Coronary artery (tissue), 2 donors: Measurements from ENCODE around the gene MADCAM1.

Experiments used
- DNase-seq: peaks from one replicate; pipeline ENCODE4 v3.0.0-alpha.2; 2017; ENCODE audit warnings: low spot score
- H3K27ac ChIP-seq, 2 donors: fragments of 200-600 bp; sonication (generic); one replicate each; pipeline ENCODE4 v1.5.1; 2016 to 2019
- H3K4me3 ChIP-seq: fragments of 200-600 bp; sonication (generic); 2 replicates; pipeline ENCODE4 v1.5.1; 2016; ENCODE audit warnings: mild to moderate bottlenecking, moderate library complexity
- CTCF ChIP-seq: fragments of 200-600 bp; sonication (generic); IDR thresholded peaks from one replicate; pipeline ENCODE4 v1.5.1; 2019; ENCODE audit warnings: antibody characterized with exemption

MADCAM1 gene

GRCh38 chr19:497491-497868 lies 1.2 kb downstream of the MADCAM1 start:
- H3K4me3 ChIP-seq = peak overlapping the region; percentile 55
- H3K27ac ChIP-seq = no peak overlapping the region
- no peak for TF ChIP-seq CTCF
- DNase-seq = no peak

GRCh38 chr19:497869-498510 lies 1.7 kb downstream of the MADCAM1 start:
- H3K27ac ChIP-seq = no peak overlapping the region
- peak overlapping the region; percentile 55 for H3K4me3 ChIP-seq
- TF ChIP-seq CTCF = no peak
- no peak for DNase-seq

- no peak for TF ChIP-seq CTCF
- H3K4me3 ChIP-seq = no peak overlapping the region
- DNase-seq = no peak
- no peak overlapping the region for H3K27ac ChIP-seq
Measured at GRCh38 chr19:498511-498891, 2.2 kb downstream of the MADCAM1 start.

GRCh38 chr19:498977-499623 lies 2.8 kb downstream of the MADCAM1 start:
- no peak overlapping the region for H3K27ac ChIP-seq
- DNase-seq = no peak
- TF ChIP-seq CTCF = no peak
- no peak overlapping the region for H3K4me3 ChIP-seq

- no peak overlapping the region for H3K4me3 ChIP-seq
- no peak for DNase-seq
- TF ChIP-seq CTCF = no peak
Measured at GRCh38 chr19:501646-502045, 5.4 kb downstream of the MADCAM1 start.

GRCh38 chr19:504616-505015 lies 8.3 kb downstream of the MADCAM1 start:
- Histone ChIP-seq H3K4me3 (no peak overlapping the region), H3K27ac (no peak overlapping the region)
- DNase-seq = no peak
- TF ChIP-seq CTCF = no peak

More at GRCh38 chr19:501646-502045, 5.4 kb downstream of the MADCAM1 start:
- H3K27ac ChIP-seq = no peak overlapping the region
